Erythroblast (primary cell): ENCODE measurements around the gene IL1RL1.

ENCODE experiments used
- GATA1 ChIP-seq: IDR thresholded peaks from 2 replicates; pipeline ENCODE4 v1.6.1; 2011; ENCODE audit warnings: low read depth, mild to moderate bottlenecking, control low read depth, low read length, moderate library complexity
- POLR2A ChIP-seq: IDR thresholded peaks from 2 replicates; pipeline ENCODE4 v1.6.1; 2011; ENCODE audit warnings: mild to moderate bottlenecking, low read length

DNA sequence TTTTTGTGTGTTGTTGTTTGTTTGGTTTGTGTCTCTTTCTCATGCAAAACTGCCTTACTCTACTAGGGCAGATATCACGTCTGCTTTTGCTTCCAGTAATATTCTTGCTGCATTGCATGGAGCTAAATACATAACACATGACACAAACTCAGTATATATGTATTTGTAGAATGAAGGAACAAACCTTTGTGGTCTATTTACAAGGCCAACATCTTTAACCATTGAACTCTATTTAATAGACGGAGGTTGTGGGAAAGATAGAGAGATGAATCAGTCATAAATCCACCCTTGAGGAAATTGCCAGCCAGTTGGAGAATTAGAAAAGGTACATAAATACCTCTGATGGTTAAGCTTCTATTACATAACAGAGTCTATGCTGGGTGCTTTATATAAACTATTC is 26.0 kb upstream of the IL1RL1 start:
- TF ChIP-seq POLR2A: no peak
- TF ChIP-seq GATA1: no peak
